Measurements from ENCODE around the gene WASL.
A peak's percentile ranks its signal among the peaks of the same experiment; 100 is the strongest.

WASL gene

GRCh38 chr7:123690550-123690949, 58.3 kb downstream of the WASL start:
- H3K4me3 ChIP-seq (ENCODE audit: low read depth, low read length) = no peak overlapping the region
- no peak for DNase-seq (ENCODE audit: low read depth, low spot score)
- in situ Hi-C loops (cut with HindIII; ENCODE audit: low sequenced_read_pairs) = no loop called here
- TF ChIP-seq CTCF (IDR thresholded peaks at IDR 0.05; ENCODE audit: low read depth, low read length) = no peak

- in situ Hi-C loops (cut with HindIII; ENCODE audit: low sequenced_read_pairs) = no loop called here
- no peak overlapping the region for H3K4me3 ChIP-seq (ENCODE audit: low read depth, low read length)
- DNase-seq (ENCODE audit: low read depth, low spot score) = no peak
- TF ChIP-seq CTCF (IDR thresholded peaks at IDR 0.05; ENCODE audit: low read depth, low read length) = no peak
Observed at GRCh38 chr7:123689250-123689649, 59.6 kb downstream of the WASL start.

GRCh38 chr7:123687727-123688126, 61.1 kb downstream of the WASL start:
- in situ Hi-C loops (cut with HindIII; ENCODE audit: low sequenced_read_pairs) = no loop called here
- no peak overlapping the region for H3K4me3 ChIP-seq (ENCODE audit: low read depth, low read length)
- no peak for TF ChIP-seq CTCF (IDR thresholded peaks at IDR 0.05; ENCODE audit: low read depth, low read length)
- no peak for DNase-seq (ENCODE audit: low read depth, low spot score)

- TF ChIP-seq CTCF (IDR thresholded peaks at IDR 0.05; ENCODE audit: low read depth, low read length) = no peak
- in situ Hi-C loops (cut with HindIII; ENCODE audit: low sequenced_read_pairs) = no loop called here
- no peak overlapping the region for H3K4me3 ChIP-seq (ENCODE audit: low read depth, low read length)
- no peak for DNase-seq (ENCODE audit: low read depth, low spot score)
Observed at GRCh38 chr7:123687161-123687560, 61.6 kb downstream of the WASL start.

- TF ChIP-seq CTCF (IDR thresholded peaks at IDR 0.05; ENCODE audit: low read depth, low read length) = peak; percentile 54
- H3K4me3 ChIP-seq (ENCODE audit: low read depth, low read length) = no peak overlapping the region
- peak; percentile 78 for DNase-seq (ENCODE audit: low read depth, low spot score)
- in situ Hi-C loops (cut with HindIII; ENCODE audit: low sequenced_read_pairs) = no loop called here
Observed at GRCh38 chr7:123682690-123683089, 66.1 kb downstream of the WASL start.

- DNase-seq (ENCODE audit: low read depth, low spot score) = no peak
- TF ChIP-seq CTCF (IDR thresholded peaks at IDR 0.05; ENCODE audit: low read depth, low read length) = no peak
- no peak overlapping the region for H3K4me3 ChIP-seq (ENCODE audit: low read depth, low read length)
- in situ Hi-C loops (cut with HindIII; ENCODE audit: low sequenced_read_pairs) = no loop called here
Observed at GRCh38 chr7:123681561-123681960, 67.2 kb downstream of the WASL start.

- no peak for TF ChIP-seq CTCF (IDR thresholded peaks at IDR 0.05; ENCODE audit: low read depth, low read length)
- in situ Hi-C loops (cut with HindIII; ENCODE audit: low sequenced_read_pairs) = no loop called here
- no peak overlapping the region for H3K4me3 ChIP-seq (ENCODE audit: low read depth, low read length)
- no peak for DNase-seq (ENCODE audit: low read depth, low spot score)
Observed at GRCh38 chr7:123680580-123680979, 68.2 kb downstream of the WASL start.
